ENCODE results near the gene CRLF2. TPM values are rescaled to one million over a fixed set of nuclear protein-coding genes. Genes with fewer than 3 reads are reported as not detected.
"Not testable (repeated sequence)": the region's sequence is repeated elsewhere in the genome, so short reads cannot be mapped to it uniquely, and the experiment has no call there.

The CRLF2 gene
- polyA plus RNA-seq, 3 donors, result 0.11 to 0.17 TPM; not detected in 1

DNA sequence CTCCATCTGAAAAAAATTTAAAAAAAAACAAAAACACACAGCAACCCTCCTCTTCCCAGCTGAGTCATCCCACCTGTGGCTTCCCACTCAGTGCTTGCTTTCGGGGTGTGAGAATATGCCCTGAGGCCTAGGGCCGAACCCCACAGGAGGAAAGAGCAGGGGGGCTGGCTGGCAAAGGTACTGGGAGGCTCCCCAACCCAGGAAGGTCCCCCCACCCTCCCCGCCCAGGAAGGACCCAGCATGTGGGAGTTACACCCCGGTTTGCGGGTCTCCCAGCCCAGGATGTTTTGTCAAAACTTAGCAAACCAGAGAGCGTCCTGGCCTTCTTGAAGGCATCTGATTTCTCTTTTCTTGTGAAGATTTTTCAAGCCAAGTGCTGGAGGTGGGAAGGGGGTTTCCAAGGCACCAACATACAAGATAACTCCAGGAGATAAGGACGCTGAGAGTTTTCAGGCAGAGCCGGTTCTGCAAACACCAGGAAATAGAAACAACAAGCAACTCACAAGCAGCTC, 30.5 kb upstream of the CRLF2 start:
- Mint-ChIP-seq H3K36me3 (no peaks in the 10 kb centered on the region), H3K27me3 (ENCODE audit: low read depth in 3 of 3) (peaks cover 3 to 22% (median 20%) of the 10 kb centered on the region in 3 donors), H3K4me3 (peak overlapping the region in 1 of 2 donors; percentile 30), H3K4me1 (peaks cover 33% of the 10 kb centered on the region), H3K9me3 (peaks cover 0 to 3% (median 0%) of the 10 kb centered on the region in 7 donors), H3K27ac (peak overlapping the region in 6 of 7 donors; percentile 41 to 83 (median 64))
- Histone ChIP-seq H3K36me3 (replicated peaks in 1 of 2; ENCODE audit: control insufficient read depth in 1 of 2, insufficient read depth in 2 of 2, low read length in 2 of 2) (no peaks in the 10 kb centered on the region), H3K4me2 (replicated peaks; ENCODE audit: extremely low read depth, low read length, poor library complexity, severe bottlenecking) (no peak overlapping the region), H3K4me3 (replicated peaks in 1 of 3; ENCODE audit: low read depth in 2 of 3, low read length in 3 of 3) (no peak overlapping the region), H2AFZ (ENCODE audit: insufficient read depth, low read depth, low read length, poor library complexity, severe bottlenecking) (no peak overlapping the region), H3K79me2 (ENCODE audit: insufficient read depth, low read length) (no peaks in the 10 kb centered on the region), H3K27me3 (ENCODE audit: control insufficient read depth in 2 of 2, insufficient read depth in 2 of 2, low read length in 2 of 2) (peaks cover 0 to 3% of the 10 kb centered on the region in 2 donors), H3K27ac (ENCODE audit: low read depth in 1 of 2, low read length in 2 of 2) (no peak overlapping the region), H4K20me1 (ENCODE audit: insufficient read depth, low read length) (no peaks in the 10 kb centered on the region), H3K9me3 (replicated peaks in 1 of 2; ENCODE audit: control insufficient read depth in 1 of 2, insufficient read depth in 1 of 2, low read length in 2 of 2) (no peaks in the 10 kb centered on the region), H3K4me1 (ENCODE audit: control insufficient read depth in 1 of 2, insufficient read depth in 2 of 2, low read length in 2 of 2) (peaks cover 31 to 37% of the 10 kb centered on the region in 2 donors), H3K9ac (ENCODE audit: insufficient read depth, low read length, poor library complexity, severe bottlenecking) (no peak overlapping the region)
- peak; percentile 14 to 61 (median 23) for DNase-seq
- TF ChIP-seq, protein P1, sequence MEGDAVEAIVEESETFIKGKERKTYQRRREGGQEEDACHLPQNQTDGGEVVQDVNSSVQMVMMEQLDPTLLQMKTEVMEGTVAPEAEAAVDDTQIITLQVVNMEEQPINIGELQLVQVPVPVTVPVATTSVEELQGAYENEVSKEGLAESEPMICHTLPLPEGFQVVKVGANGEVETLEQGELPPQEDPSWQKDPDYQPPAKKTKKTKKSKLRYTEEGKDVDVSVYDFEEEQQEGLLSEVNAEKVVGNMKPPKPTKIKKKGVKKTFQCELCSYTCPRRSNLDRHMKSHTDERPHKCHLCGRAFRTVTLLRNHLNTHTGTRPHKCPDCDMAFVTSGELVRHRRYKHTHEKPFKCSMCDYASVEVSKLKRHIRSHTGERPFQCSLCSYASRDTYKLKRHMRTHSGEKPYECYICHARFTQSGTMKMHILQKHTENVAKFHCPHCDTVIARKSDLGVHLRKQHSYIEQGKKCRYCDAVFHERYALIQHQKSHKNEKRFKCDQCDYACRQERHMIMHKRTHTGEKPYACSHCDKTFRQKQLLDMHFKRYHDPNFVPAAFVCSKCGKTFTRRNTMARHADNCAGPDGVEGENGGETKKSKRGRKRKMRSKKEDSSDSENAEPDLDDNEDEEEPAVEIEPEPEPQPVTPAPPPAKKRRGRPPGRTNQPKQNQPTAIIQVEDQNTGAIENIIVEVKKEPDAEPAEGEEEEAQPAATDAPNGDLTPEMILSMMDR (IDR thresholded peaks at IDR 0.05), result no peak
- intact Hi-C loops (cut with micrococcal nuclease), result loop anchor here (5.0 to 10.0 kb wide), 3 partner anchors 79 to 152 kb away; partner anchors contain the start of gene SLC25A6 (in 1 of the 2)
- WGBS (ENCODE audit: insufficient coverage), result 0% methylated on average over 2 of the region's 8 CpGs

DNA sequence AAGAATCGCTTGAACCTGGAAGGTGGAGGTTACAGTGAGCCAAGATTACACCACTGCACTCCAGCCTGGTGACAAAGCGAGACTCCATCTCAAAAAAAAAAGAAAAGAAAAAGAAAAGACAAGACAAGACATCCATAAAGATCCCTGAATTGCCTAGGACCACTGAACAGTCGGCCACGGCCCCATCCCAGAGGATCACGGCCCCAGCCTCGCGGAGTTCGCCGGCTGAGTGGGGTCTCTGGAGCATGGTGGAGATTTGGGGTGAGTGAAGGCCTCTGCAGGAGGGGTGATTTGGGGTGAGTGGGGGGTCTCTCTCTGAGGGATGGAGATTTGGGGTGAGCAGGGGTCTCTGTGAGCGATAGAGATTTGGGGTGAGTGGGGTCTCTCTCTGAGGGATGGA, 28.1 kb upstream of the CRLF2 start:
- 96% methylated on average over 8 of the region's 10 CpGs for WGBS (ENCODE audit: insufficient coverage)
- Mint-ChIP-seq H3K4me1 (peaks cover 23% of the 10 kb centered on the region), H3K27me3 (ENCODE audit: low read depth in 3 of 3) (peaks cover 3 to 21% (median 13%) of the 10 kb centered on the region in 3 donors), H3K4me3 (peak overlapping the region in 1 of 2 donors; percentile 57), H3K27ac (peak overlapping the region in 6 of 7 donors; percentile 81 to 96 (median 94))
- not testable (repeated sequence) for DNase-seq; H3K4me2 ChIP-seq (replicated peaks; ENCODE audit: extremely low read depth, low read length, poor library complexity, severe bottlenecking); H3K27me3 ChIP-seq (ENCODE audit: control insufficient read depth in 2 of 2, insufficient read depth in 2 of 2, low read length in 2 of 2); H3K9me3 Mint-ChIP-seq; H3K9me3 ChIP-seq (replicated peaks in 1 of 2; ENCODE audit: control insufficient read depth in 1 of 2, insufficient read depth in 1 of 2, low read length in 2 of 2); H3K79me2 ChIP-seq (ENCODE audit: insufficient read depth, low read length); H4K20me1 ChIP-seq (ENCODE audit: insufficient read depth, low read length); H3K27ac ChIP-seq (ENCODE audit: low read depth in 1 of 2, low read length in 2 of 2); H2AFZ ChIP-seq (ENCODE audit: insufficient read depth, low read depth, low read length, poor library complexity, severe bottlenecking); H3K36me3 ChIP-seq (replicated peaks in 1 of 2; ENCODE audit: control insufficient read depth in 1 of 2, insufficient read depth in 2 of 2, low read length in 2 of 2); H3K36me3 Mint-ChIP-seq; H3K4me3 ChIP-seq (replicated peaks in 1 of 3; ENCODE audit: low read depth in 2 of 3, low read length in 3 of 3); H3K9ac ChIP-seq (ENCODE audit: insufficient read depth, low read length, poor library complexity, severe bottlenecking)
- intact Hi-C loops (cut with micrococcal nuclease), result loop anchor here (5.0 to 10.0 kb wide), 3 partner anchors 82 to 154 kb away; partner anchors contain the start of gene SLC25A6 (in 1 of the 2)
- peaks cover 22 to 26% of the 10 kb centered on the region in 2 donors for H3K4me1 ChIP-seq (ENCODE audit: control insufficient read depth in 1 of 2, insufficient read depth in 2 of 2, low read length in 2 of 2)
